Upper lobe of left lung (tissue), 4 donors: ENCODE data around the gene ILKAP.

Source experiments
- CTCF ChIP-seq, 6 experiments: fragments of 450-650 bp in 4 of 6; fragments of 200-600 bp in 2 of 6; sonication (generic) in 2 of 6; IDR thresholded peaks; one replicate each; pipeline ENCODE4 v1.5.1; 2016 to 2019; ENCODE audit warnings: antibody characterized with exemption in 6 of 6
- EP300 ChIP-seq, 4 donors: sonication (generic); formaldehyde crosslinking; IDR thresholded peaks; one replicate each; pipeline ENCODE4 v1.5.1; 2017; ENCODE audit warnings: antibody characterized with exemption in 4 of 4, control low read depth in 2 of 4
- POLR2AphosphoS5 ChIP-seq, 2 donors: sonication (generic); formaldehyde crosslinking; IDR thresholded peaks; one replicate each; pipeline ENCODE4 v1.5.1; 2017; ENCODE audit warnings: antibody characterized with exemption in 2 of 2

- TF ChIP-seq CTCF (IDR thresholded peaks at IDR 0.05): no peak
- no peak for TF ChIP-seq EP300 (IDR thresholded peaks at IDR 0.05)
- TF ChIP-seq POLR2AphosphoS5 (IDR thresholded peaks at IDR 0.05): no peak
These were observed 39.4 kb upstream of the ILKAP start for GRCh38 chr2:238242731-238243495.
